Activated T-cell treated with anti-CD3 and anti-CD28 coated beads for 48 hours (primary cell): Measurements from ENCODE around the gene C22orf42.
"Not testable (repeated sequence)": the region's sequence is repeated elsewhere in the genome, so short reads cannot be mapped to it uniquely, and the experiment has no call there.

Experiments
- DNase-seq: peaks from one replicate; pipeline ENCODE4 v3.0.0-alpha.2; 2020; ENCODE audit warnings: low read depth

The C22orf42 gene

DNA sequence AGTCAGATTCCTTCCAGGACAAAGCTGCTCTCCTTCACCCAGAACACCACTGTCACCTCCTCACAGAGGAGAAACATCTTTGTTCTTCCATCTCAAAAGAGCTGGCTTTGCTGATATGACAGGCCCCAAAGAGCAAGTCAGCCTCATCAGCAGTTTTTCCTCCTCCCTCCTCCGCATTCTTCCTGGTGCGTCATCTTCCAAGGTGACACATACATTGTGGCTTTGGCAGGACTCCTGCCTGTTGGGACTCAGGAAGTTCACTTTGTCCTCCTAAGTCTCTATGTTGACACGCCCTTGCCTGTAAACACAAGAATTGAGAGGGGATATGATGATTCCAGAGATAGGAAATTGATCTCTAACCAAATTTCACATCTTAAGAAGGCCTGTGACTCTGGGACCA is 23.1 kb downstream of the C22orf42 start:
- not testable (repeated sequence) for DNase-seq

DNA sequence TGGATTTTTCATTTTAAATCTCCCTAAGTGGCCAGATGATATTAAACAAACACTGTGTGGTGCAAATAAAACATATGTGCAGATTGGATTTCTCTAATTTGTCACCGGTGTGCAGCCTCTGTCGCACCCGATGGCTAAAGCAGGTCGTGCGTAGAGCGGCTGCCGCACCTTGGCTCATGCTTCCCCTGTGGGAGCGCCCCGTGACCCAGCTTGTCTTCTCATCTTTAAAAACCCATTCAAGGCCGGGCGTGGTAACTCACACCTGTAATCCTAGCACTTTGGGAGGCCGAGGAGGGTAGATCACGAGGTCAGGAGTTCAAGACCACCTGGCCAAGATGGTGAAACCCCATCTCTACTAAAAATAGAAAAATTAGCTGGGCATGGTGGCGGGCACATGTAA is 24.3 kb downstream of the C22orf42 start:
- not testable (repeated sequence) for DNase-seq

DNA sequence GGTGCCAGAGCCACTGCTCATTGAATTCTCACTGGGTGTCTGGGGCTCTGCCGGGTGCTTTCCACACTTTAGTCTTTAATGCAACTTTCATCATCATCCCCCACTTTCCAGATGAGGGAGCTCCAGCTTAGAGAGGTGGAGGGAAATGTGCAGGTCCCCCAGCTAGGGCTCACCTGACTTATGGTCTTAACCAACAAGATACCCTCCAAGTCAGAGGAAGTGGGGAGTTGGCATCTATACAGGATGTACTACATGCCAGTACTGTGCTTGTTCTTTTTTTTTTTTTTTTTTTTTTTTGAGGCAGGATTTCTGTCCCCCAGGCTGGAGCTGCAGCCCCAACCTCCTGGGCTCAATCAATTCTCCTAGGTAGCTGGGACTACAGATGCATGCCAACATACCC is 26.3 kb downstream of the C22orf42 start:
- DNase-seq: no peak

GRCh38 chr22:32132126-32132525 is 27.0 kb downstream of the C22orf42 start:
- DNase-seq: no peak

DNA sequence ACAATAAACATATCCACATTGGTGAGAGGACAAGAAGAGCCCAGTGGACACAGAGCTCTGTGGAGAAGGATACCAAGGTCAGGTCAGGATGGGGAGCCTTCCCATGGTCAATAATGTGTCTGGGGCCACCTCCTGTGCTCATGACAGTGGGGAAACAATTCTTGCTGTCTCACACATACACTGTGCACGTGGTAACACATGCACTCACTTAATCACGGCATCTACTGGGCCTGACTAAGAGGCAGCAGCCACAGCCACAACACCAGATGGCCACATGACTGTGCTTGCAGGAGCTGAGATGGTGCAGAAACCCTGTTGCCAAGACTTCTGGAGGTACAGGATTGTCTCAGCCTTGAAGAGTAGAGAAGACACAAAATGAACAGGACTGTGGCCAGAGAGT is 28.6 kb downstream of the C22orf42 start:
- DNase-seq: no peak

DNA sequence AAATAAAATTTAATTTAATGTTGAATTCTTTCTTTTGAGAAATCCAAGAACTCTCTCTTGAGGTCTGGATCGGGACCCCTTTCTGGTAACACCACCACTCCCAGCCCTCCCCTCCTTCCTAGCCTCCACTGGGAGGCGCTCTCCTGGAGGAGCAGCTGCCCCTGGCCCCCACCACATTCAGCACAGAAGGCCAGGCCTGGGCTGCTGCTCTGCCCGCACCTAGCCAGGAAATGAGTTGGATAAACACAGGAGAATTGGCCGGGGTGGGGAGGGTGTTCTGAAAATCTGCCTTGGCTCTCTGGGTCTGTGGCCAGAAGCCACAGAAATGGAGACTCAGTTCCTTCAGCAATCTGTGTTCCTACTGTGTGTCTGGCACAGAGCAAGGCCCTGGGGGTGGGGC is 31.2 kb downstream of the C22orf42 start:
- DNase-seq: no peak

DNA sequence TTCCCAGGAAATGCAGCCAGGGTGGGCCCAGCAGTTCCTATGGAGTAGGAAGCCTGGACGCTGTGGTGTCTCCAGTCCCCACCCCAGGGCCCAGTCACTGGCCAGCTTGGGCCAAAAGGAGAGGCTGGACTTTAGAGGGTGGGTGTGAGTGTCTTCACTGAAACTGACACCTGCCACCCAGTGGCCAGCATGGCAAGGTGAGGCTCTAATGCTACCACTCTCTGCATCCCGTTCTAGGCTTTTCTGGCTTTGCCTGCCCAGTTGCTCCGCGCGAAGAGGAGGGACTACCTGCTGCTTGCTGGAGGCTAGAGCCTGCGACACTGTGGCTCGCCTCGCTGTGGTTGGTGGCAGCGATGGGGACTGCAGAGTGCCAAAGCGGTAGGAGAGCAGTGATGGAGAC is 35.4 kb downstream of the C22orf42 start:
- no peak for DNase-seq

DNA sequence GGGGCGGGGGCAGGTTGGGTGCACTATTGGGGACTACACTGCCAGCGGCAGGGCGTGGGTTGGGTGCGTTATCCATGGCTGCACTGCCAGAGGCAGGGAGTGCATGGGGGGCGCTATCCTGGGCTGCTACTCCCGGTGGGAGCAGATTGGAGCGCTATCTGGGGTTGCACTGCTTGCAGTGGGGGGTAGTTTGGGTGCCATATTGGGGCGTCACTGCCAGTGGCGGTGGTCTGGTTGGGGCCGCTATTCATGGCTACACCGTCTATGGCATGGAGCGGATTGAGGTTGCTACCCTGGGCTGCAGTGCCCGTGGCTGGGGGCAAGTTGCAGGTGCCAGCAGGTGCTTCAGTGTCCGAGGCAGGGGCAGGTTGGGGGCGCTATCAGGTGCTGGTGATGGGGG is 36.2 kb downstream of the C22orf42 start:
- no peak for DNase-seq

- no peak for DNase-seq
Observed at GRCh38 chr22:32120603-32121002, 38.5 kb downstream of the C22orf42 start.

GRCh38 chr22:32119568-32120235 is 39.4 kb downstream of the C22orf42 start:
- no peak for DNase-seq

GRCh38 chr22:32112380-32112779 is 46.7 kb downstream of the C22orf42 start:
- no peak for DNase-seq

- no peak for DNase-seq
Observed at GRCh38 chr22:32106930-32107329, 52.2 kb downstream of the C22orf42 start.

- no peak for DNase-seq
Observed at GRCh38 chr22:32103658-32104315, 55.3 kb downstream of the C22orf42 start.

DNA sequence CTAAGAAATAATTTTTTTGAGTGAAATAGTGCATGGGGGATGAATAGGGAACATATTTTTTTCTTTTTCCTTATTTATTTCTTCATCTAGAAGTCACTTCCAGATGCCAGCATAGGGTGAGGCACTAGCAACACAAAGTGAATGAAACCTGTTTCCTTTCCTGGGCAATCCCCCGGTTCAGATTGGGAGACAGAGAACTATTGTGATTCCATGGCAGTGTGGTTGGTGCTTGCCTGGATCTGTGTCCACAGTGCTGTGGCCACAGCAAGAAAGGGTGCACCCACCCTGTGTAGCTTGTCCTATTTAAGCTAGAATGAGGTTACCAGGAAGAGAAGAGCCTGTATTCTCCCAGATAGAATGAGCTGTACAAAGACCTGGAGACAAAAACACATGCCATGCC is 58.4 kb downstream of the C22orf42 start:
- no peak for DNase-seq
